HG02759 (cell line): ENCODE measurements around the gene ADRM1.

Source experiments
- ATAC-seq: cut with Tn5 transposase; IDR thresholded peaks from one replicate; pipeline ENCODE4 v1.9.1; 2021; ENCODE audit warnings: mild to moderate bottlenecking, moderate library complexity; ENCODE audit not compliant: unreplicated experiment

Gene ADRM1

DNA sequence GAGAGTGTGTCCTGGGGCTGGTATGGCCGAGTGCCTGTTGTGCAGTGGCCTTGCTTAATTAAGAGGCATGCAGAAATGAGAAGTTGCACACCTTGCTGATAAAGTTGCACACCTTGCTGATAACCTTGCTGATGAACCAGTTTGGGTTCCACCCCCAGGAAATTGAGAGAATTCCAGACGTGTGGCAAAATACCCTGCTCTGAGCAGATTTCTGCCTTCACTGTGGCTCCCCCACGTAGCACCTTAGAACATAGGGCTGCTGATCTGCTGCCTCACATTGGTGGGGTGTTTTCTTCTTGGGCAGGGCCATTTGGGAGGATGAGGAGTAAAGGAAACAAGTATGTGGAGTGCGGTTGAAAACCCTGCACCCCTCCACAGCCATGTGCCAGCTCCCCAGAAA, 22.5 kb upstream of the ADRM1 start:
- no peak for ATAC-seq

DNA sequence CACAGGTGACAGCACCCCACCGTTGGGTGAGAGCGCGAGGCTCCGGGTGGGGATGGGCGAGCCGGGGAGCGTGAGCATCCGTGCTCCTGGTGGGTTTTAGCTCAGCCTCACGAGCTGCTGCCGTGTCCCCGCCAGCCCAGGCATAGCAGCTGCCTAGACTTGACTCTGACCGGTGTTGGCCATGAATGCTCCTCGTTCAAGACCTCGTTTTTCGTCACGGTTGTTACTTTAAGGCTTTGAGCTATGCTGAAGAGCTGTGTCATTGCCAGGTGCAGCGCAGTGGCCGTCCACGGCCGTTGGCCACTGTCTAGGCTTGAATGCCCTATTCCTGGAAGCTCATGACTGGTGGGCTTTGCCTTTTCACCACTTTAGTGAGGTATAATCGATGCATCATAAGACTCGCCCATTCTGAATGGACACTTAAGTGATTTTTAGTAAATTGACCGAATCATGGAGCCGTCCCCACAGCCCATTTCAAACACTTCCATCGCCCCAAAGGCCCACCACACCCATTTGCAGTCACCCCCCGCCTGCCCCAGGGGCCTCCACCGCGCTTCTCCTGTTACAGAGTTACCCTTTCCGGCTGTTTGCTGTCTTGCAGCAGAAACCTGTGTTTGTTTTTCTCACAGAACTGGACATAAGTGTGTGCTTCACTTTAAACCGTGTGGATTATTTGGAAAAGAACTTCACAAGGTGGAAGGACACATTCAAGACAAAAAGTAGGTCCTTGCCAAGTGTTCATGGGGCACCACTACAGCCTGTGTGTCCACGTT, 21.4 kb upstream of the ADRM1 start:
- no peak for ATAC-seq

DNA sequence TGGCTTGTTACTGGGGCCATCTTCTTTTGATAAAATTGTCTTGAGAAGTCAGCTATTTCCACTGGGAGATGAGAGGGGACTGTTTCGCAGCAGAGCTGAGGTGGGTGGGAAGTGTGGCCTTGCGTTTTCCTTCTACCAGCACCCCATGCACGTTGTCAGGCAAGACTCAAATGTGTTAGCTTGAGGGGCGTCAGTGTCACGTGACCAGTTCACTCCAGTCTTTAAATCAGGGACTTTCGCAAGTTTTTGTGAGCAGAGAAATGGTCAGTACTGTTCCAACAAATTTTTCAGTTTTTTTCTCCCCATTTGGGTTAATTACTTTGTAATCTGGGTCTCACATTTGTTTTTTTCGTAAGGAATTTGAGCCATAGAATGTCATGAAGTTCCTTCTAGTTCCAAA, 20.7 kb upstream of the ADRM1 start:
- ATAC-seq: no peak

DNA sequence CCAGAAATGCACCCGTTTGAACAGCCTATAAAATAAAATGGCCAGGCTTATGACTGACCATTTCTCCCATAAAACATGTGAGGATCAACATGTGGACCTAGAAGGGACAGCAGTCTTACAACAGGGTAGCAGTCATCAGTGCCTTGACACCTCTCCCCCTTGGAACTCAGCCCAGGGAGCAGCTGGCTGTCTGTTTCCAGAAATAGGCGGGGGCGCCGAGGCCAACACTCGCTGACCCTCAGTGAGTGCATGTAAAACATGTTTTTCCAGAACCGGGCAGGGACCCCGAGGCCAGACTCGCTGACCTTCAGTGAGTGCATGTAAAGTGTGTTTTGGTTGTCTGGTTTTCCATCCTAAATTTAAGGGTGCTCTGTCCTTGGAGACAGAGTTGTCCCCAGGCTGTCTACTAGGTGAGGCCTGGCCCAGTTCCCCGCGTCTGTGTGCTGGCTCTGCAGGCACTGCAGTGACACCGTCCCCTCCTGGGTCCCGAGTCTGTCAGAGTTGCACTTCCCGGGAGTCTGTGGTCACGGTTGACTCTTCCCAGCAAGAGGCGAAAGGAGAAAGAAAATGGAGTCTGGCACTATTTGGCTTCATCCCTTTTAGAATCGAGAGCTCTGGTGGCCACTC, 19.8 kb upstream of the ADRM1 start:
- no peak for ATAC-seq

DNA sequence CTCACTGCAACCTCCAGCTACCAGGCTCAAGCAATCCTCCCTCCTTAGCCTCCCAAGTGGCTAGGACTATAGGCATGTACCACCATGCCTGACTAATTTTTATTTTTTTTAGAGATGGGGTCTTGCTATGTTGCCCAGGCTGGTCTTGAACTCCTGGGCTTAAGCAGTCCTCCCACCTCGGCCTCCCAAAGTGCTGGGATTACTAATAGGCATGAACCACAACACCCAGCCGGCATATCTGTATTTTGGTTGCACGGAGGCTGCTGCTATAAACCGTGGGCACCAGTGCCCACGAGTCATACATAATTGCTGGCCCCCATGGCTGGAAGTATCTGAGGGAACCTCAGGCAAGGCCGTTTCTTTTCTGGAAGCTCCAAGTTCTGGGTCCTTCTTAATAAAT, 18.3 kb upstream of the ADRM1 start:
- no peak for ATAC-seq

DNA sequence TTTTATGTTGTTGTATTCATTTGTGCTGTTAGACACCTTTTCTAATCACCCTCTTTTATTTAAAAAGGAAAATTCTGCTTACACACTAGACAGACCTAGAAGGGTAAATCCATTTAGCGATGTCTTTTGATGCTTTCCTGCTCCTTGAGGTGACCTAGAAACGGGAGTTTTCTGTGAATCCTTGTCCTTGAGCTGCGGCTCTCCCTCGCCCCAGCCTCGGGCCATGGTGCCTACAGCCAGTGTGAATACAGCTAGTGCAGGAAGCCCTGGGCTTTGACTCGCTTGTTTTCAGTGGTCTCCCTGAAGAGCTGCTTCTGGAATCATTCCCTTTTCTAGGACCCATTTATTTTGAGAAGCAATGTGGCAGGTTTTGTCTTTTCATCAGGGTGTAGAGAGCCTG, 17.6 kb upstream of the ADRM1 start:
- no peak for ATAC-seq

DNA sequence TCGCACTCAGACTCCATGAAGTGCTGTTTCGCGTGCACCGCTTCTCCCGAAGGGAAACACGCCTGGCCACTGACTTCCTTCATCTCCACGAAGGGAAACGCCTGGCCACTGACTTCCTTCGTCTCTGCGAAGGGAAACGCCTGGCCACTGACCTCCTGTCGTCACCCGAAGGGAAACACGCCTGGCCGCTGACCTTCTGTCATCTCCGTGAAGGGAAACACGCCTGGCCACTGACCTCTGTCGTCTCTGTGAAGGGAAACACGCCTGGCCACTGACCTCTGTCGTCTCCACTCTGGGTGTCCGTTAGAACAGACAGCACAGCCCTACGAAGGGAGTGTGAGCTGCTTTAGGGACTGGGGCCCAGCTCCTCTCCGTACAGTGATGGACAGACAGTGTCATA, 17.1 kb upstream of the ADRM1 start:
- ATAC-seq: no peak

DNA sequence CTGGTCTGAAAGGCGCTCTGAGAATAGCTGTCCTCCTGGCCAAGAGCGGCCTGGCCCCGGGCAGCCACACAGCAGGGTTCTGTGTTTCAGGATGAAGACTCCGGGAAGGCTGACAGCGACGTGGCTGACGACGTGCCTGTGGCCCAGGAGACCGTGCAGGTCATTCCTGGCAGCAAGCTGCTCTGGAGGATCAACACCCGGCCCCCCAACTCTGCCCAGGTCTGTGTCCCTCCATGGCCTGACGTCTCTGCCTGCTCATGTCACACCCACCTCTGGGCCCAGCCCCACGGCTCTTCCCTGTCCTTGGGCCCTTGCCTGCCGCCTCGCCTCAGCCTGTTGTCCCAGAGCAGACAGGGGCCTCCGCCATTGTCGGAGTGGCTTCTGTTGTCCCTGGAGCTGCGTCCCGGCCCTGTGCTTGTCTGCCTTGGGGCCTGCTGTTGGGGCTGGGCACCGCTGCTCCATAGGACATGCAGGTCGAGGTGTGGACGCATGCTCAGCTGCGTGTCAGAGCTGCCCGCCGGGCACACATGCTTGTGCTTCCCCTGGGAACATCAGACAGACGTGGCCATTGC, 16.2 kb upstream of the ADRM1 start:
- ATAC-seq: no peak

DNA sequence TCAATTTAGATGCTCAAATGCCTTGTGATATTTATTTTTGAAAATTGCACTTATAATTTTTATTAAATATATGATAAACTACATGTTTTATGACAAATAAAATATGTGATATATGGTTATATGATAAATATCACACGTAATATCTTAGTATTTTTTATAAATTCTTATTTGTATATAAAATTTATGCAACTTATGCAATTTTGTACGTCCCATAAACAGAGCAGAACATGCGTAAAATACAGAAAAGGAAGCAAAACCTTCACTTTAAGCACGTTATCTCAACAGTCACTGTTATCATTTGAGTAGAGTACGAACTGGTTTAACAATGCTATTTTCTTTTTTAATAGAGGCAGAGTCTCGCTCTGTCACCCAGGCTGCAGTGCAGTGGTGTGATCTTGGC, 15.7 kb upstream of the ADRM1 start:
- ATAC-seq: no peak

DNA sequence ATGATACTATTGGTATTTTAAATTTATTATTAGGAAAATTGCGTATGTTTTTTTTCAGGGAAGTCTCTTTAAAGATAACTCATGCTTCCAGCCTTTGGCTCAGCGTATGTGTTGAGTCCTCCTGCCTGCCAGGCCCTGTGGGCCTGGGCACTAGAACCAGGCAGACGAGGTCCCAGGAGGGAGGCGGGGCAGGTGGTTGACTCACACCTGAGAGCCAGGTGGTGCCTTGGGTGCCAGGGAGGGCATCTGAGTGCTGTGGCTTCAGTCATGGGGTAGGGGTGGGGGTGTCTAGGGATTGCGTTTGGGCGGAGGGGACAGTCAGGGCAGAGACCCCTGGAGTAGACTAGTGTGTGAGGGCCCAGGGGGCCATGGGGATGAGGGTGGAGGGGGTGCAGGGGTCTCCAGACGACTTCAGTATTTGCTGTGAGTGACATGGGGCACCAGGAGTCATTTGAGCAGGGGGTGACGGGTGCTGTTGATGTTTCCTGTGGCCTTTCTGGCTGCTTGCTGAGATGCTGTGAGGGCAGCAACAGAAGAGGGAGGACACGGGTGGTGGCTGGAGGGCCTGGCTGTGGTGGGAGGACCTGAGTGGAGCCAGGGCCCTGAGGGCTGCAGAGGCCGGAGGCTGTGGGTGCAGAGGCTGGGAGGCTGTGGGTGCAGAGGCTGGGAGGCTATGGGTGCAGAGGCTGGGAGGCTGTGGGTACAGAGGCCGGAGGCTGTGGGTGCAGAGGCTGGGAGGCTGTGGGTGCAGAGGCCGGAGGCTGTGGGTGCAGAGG, 14.8 kb upstream of the ADRM1 start:
- ATAC-seq: no peak

DNA sequence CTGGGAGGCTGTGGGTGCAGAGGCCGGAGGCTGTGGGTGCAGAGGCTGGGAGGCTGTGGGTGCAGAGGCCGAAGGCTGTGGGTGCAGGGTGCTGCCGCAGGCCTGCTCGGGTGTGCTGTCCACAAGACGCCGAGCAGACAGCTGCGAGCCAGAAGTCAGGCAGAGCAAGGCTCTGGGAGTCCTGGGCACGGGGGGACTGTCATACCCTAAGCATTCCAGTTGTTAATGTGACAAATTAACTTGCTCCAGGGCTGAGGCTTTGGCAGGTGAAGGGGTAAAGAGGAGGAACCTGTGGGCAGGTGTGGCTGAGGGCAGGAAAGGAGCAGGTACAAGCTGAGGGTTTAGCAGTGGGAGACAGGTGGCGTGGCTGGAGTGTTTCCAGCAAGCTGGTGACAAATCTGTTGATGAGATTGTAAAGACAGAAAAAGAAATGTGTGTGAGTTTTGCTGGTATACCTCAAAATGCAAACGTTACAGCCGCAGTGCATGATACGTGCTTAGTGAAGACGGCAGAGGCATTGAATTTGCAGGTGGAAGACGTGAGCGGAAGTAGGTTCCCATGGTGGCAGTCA, 14.2 kb upstream of the ADRM1 start:
- no peak for ATAC-seq

DNA sequence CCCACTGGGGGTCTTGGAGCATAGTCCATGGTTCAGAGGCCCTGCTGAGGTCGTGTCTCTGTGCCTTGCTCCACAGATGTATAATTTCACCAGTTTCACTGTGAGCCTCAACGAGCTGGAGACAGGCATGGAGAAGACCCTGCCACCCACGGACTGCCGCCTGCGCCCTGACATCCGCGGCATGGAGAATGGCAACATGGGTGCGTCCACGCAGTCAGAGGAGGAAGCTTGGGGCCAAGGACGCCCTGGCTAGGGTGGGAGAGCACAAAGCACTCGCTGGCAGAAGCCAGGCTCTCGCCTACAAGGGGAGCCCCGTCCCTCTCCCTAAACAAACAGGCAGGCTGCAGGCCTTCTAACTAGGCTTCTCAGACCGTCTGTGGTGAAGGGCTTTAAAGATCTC, 13.7 kb upstream of the ADRM1 start:
- ATAC-seq: no peak

DNA sequence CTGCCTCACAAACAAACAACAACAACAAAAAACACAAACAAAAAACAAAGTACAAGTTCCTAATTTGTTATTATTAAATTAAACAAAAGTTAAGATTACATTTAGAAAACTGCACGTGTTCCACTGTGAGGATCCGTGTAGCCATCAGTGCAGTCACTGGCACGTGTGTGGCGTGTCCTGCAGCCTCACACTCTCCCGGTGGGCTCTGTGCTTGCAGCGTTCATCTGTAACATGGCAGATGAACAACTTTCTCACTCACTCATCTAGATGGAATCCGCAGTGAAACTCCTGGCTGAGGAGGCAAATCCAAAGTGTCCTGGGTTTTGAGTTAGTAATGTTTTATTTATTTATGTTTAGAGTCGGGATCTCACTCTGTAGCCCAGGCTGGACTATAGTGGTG, 12.9 kb upstream of the ADRM1 start:
- no peak for ATAC-seq

DNA sequence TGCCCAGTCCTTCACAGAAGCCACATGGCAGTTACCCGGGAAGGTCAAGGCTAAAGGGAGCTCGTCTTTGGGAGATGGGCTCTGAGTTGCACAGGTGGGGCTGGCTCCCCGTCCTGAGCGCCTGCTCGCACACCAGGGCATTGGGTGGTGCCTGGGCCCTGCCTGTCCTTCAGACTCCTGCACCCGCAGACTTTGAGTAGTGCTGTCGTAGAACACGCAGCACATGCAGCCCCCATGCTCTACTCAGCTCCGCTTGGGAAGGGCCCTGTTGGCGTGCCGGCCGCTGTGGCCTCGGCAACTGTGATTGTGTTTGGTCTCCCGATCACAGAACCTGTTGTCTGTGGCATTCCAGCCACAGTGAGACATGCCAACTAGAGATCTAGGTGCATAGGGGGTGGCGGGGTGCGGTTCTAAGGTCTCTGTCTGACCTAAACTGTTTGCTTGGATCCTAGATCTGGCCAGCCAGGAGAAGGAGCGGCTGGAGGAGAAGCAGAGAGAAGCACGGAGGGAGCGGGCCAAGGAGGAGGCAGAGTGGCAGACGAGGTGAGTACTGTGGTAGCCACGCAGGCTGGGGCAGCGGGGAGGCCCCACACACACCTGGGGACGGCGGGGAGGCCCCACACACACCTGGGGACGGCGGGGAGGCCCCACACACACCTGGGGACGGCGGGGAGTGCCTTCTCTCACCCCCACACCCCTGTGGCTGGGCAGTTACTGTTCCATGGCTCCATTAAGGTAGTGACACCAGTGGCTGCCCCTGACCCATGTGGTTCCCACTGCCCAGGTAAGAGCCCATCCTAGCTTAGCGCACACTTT, 11.3 kb upstream of the ADRM1 start:
- no peak for ATAC-seq

DNA sequence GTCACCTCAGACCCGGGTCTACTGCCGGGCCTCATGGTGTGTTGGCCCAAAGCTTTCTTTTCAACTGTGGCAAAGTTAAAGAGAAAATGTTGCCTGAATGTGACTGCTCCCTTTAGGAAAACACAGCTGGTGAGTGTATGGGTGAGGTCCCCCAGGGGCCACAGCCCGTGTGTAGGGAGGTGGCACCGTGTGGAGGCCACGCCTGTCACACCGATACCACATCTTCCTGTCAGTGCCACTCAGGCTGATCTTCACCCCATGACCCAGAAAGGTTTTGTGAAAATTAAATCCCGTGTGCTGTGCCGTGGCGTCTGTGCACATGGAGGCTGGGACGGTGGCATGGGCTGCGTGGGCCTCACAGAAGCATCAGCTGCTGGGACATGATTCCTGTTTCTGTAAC, 10.7 kb upstream of the ADRM1 start:
- ATAC-seq: no peak

DNA sequence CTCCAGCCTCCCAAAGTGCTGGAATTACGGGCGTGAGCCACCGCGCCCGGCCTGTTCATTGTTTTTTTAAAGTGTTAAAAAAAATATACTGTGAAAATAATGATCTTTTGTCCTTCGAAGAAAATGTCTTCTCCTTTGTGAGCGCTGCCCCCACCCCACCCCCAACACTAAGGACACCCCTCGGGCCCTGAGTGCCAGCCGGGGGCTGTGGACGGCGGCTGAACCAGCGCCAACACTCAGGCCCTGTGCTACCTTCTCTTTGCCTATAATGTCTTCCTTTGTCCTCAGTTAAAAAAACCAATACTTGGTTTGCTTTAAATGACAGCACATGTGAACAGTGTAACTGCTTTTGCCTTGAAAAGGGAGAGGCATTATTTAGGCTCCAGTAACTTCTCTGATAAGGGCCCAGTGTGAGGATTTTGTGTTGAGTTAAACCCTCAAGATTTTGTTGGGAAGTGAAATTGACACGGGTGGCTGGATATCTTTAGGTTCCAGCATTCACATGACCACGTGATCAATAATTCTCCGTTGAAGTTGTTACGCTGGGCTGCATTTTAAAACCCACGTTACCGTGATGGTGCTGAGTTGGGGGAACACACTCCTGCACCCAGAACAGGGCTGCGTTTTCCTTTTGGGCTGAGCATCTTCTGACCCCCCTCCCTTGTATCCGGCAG, 9.5 kb upstream of the ADRM1 start:
- no peak for ATAC-seq

DNA sequence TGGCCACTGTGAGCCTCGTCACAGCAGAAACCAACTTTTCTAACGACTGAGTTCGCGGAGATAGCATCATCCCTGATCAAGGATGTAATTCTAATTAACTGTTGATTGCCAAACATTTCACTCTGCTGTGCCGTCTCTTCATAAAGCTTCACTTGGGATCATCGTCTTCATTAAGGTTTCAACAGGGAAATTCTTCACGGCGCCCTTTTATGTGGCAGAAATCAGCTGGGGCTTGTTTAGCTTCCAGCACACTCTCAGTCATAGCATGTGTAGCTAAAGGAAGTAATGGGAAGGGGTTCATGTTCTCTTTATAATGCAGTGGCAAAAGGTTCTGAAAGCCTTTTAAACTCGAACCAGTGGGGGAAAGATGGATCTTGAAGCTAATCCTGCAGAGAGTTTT, 8.9 kb upstream of the ADRM1 start:
- ATAC-seq: no peak

DNA sequence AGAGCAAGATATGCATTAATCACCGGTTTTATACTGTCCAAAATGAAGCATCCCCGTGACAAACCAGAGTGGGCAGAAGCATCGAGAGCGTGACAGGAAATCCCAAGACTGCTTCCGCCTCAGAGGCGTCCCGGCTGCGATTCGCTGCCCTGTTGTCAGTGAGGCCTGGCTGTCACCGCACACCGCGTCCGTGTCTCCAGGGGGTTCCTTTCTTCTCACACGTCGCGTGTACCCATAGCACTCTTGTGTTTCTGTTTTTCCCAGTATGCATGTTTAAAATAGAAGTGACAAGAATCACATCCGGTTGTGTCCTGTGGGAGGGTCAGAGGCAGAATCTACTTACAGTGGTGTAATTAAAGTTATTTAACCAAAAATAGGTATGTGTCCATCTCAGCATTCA, 8.3 kb upstream of the ADRM1 start:
- no peak for ATAC-seq

DNA sequence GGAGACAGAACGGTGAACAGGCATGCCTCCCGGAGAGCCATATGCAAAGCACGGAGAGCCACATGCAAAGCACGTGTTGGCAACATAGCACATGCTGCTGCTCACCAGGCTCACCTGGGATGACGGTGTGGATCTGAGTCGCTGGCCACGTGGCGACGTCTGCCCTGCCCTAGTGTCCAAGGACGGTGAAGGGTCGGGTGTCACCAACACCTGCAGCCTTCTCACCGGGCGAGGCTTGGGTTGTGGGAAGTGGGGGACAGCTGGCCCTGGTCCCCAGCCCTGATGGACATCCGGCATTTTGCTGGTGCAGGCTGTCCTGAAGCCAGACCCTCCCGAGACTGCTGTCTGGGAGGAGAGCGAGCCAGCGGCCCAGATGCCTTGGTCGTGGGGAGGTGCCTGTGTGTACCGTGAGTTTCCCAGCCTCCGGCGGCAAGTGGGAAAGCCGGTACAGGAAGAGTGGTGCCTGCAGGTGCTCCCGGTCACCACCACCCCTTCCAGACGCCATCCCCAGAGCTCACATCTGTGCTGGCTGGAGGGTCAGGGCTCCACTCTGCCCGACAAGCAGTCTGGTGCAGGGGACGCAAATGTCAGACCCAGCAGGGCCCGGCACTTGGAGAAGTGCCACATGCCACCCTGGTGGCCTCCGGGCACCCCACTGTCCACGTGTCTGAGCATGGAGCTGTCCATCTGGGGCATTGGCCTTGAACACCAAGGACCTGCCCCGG, 5.9 kb upstream of the ADRM1 start:
- no peak for ATAC-seq
